ENCODE results near the gene RPS6KB1. TPM values are rescaled to one million over a fixed set of nuclear protein-coding genes. Genes with fewer than 3 reads are reported as not detected.

The RPS6KB1 gene
- total RNA-seq, result 20.3 TPM
- long read RNA-seq, full-length matches to known transcripts, result 20 of 23 reads
- long read RNA-seq, partial matches to known transcripts, result 0 of 23 reads
- long read RNA-seq, other reads (novel, unspliced or antisense), result 3 of 23 reads

DNA sequence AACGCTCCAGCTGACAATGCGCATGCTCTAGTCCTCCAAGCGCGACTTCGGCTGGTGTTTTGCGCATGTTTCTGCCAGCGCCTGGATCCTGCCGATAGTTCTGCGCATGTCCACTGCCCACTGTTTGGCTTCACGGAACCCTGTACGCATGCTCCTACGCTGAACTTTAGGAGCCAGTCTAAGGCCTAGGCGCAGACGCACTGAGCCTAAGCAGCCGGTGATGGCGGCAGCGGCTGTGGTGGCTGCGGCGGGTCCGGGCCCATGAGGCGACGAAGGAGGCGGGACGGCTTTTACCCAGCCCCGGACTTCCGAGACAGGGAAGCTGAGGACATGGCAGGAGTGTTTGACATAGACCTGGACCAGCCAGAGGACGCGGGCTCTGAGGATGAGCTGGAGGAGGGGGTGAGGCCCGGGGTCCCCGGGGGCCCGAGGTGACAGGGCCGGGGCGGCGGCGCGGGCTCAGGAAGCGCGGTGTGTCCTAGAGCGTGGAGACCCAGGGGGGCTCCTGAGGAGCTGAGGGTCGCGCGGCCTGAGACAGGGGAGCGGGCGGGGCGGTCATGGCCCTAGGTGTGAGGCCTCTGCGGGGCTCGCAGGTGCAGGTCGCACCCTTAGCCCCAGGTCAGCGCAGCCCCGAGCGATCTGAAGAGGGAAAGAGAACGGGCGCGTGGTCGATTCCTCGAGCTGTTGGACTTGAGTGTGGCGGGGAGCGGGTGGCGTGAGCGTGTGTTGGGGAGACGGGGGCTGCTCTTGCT is at the start of gene RPS6KB1, which contains the start of gene TUBD1:
Gene RPS6KB1 (plus strand): TSS at position 198 of the 752 bp plus-strand sequence. CDS start 64 bp downstream, at position 262.
Gene TUBD1 (minus strand): TSS at position 20 of the 752 bp plus-strand sequence. CDS start 1,941 bp downstream, outside the sequence.
- Histone ChIP-seq H3K36me3 (peaks cover 6% of the 10 kb centered on the region), H3K4me3 (peak within 1 kb of the TSS; percentile 85), H3K4me1 (peaks cover 52% of the 10 kb centered on the region), H3K9me3 (replicated peaks) (no peaks in the 10 kb centered on the region), H3K27ac (replicated peaks) (peak within 1 kb of the TSS; percentile 91), H3K27me3 (ENCODE audit: low read depth) (no peaks in the 10 kb centered on the region)
- intact Hi-C loops (cut with micrococcal nuclease), result no loop called here
- DNase-seq, result peak; percentile 96
- TF ChIP-seq, protein P1, sequence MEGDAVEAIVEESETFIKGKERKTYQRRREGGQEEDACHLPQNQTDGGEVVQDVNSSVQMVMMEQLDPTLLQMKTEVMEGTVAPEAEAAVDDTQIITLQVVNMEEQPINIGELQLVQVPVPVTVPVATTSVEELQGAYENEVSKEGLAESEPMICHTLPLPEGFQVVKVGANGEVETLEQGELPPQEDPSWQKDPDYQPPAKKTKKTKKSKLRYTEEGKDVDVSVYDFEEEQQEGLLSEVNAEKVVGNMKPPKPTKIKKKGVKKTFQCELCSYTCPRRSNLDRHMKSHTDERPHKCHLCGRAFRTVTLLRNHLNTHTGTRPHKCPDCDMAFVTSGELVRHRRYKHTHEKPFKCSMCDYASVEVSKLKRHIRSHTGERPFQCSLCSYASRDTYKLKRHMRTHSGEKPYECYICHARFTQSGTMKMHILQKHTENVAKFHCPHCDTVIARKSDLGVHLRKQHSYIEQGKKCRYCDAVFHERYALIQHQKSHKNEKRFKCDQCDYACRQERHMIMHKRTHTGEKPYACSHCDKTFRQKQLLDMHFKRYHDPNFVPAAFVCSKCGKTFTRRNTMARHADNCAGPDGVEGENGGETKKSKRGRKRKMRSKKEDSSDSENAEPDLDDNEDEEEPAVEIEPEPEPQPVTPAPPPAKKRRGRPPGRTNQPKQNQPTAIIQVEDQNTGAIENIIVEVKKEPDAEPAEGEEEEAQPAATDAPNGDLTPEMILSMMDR (IDR thresholded peaks at IDR 0.05; ENCODE audit: borderline replicate concordance), result no peak

DNA sequence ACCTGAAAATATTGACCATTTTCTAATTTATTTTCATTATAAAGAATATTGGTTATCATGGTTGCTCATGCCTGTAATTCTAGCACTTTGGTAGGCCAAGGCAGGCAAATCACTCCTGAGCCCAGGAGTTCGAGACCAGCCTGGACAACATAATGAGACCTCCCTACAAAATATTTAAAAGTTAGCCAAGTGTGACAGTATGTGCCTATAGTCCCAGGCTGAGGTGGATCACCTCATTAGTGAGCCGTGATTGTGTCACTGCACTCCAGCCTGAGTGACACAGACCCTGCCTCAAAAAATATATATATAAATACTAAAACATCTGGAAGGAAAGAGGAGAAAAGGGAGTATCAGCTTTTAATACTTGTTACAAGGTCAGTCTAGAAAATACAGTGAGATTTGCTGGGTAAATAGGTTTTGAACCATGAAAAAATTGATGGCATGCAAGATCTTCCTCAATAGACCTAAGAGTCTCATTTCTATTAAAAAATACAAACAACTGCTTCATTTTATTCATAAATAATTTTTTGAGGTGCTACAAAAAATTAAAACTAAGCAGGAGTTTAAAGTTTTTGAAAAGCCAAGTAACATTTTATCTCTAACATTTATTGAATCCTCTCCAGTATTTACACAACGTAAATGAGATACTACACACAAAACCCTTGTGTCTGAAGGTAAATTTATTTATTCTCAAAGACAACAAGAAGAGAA is 47.9 kb upstream of the RPS6KB1 start:
- Histone ChIP-seq H3K36me3 (peaks cover 12% of the 10 kb centered on the region), H3K4me3 (no peak overlapping the region), H3K27me3 (ENCODE audit: low read depth) (no peaks in the 10 kb centered on the region), H3K27ac (replicated peaks) (peak overlapping the region; percentile 83), H3K4me1 (peaks cover 47% of the 10 kb centered on the region), H3K9me3 (replicated peaks) (no peaks in the 10 kb centered on the region)
- TF ChIP-seq, protein P1 (IDR thresholded peaks at IDR 0.05; ENCODE audit: borderline replicate concordance), result no peak
- intact Hi-C loops (cut with micrococcal nuclease), result no loop called here
- DNase-seq, result no peak

DNA sequence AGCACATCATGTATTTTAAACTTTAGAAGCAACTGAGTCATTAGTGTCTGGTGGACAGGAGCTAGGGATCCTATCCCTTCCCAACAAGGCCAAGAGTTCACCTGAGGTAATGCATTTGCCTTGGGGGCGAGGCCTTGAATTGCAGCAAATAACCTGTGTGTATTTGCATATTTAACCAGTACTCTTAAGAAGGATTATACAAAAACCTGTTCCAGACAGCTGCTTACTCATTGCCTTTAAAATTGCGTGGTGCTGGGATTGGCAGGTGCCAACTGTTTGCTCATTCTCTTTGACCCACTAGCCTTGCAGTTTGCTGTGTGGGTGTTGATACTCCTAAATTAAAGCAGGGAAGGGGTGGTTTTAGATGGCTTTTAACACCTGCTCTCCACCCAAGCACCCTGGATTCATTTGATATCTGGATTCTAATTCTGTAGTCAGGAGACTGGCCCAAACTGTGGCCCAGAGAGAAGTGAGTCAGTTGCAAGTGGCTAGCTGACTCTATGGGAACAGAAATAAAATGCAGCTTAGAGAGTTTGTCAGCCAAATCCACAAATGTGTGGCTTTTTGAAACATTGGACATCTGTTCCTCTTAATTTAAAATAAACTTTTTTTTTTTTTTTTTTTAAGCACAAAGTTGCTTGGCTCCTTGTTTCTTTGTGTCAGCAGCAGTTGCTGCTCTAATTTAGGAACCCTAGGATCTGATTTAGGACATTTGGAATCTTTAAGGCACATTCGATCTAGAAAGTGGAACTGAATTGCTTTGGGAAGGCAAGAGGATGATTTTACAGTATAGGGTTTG is 47.1 kb upstream of the RPS6KB1 start:
- Histone ChIP-seq H3K4me1 (peaks cover 39% of the 10 kb centered on the region), H3K27ac (replicated peaks) (peak overlapping the region; percentile 83), H3K9me3 (replicated peaks) (no peaks in the 10 kb centered on the region), H3K36me3 (peaks cover 4% of the 10 kb centered on the region), H3K27me3 (ENCODE audit: low read depth) (no peaks in the 10 kb centered on the region), H3K4me3 (peak overlapping the region; percentile 30)
- TF ChIP-seq, protein P1 (IDR thresholded peaks at IDR 0.05; ENCODE audit: borderline replicate concordance), result no peak
- no peak for DNase-seq
- intact Hi-C loops (cut with micrococcal nuclease), result no loop called here

DNA sequence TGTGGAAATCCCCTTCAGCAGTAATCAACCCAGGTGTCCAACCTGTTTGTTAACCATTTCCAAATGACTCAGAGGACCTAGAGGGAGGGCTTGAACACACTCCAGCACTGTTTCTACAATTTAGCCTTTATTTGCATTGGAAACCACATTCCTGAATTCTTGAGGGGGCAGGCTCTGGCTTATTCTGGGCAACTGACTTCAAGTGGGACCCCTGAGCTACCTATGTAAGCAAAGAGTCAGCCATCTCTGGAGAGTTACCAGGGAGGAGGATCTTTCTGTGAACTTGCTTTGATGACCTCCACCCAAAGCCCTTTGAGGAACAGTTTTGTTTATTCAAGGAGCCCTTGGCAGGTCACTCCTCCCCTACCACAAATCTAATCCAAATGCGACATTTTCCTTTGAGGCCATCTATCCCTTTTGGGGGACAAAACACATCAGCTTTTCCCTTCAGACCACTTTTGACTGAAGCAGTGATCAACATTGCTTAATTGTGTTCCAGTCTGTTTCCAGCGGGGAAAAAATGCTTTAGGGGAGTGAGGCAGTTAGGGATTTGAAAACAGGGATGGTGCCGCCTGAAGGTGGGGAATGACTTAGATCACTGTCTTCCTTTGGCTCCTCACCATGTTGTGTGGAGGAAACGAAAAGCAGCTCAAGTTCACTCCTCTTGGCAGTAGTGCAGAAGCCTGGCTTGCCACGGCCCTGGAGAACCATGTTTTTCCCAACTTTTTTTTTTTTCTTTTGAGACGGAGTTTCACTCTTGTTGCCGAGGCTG is 46.3 kb upstream of the RPS6KB1 start:
- TF ChIP-seq, protein P1 (IDR thresholded peaks at IDR 0.05; ENCODE audit: borderline replicate concordance), result no peak
- Histone ChIP-seq H3K4me1 (peaks cover 35% of the 10 kb centered on the region), H3K27me3 (ENCODE audit: low read depth) (no peaks in the 10 kb centered on the region), H3K36me3 (peaks cover 4% of the 10 kb centered on the region), H3K9me3 (replicated peaks) (no peaks in the 10 kb centered on the region), H3K4me3 (peak overlapping the region; percentile 30), H3K27ac (replicated peaks) (peak overlapping the region; percentile 83)
- peak; percentile 41 for DNase-seq
- intact Hi-C loops (cut with micrococcal nuclease), result no loop called here
